GM12873 (cell line): ENCODE results near the gene PPP2R5B.
A peak's percentile ranks its signal among the peaks of the same experiment; 100 is the strongest.

Source experiments
- CTCF ChIP-seq: IDR thresholded peaks from 2 replicates; pipeline ENCODE4 v1.5.1; 2012; ENCODE audit warnings: low read depth, mild to moderate bottlenecking, moderate library complexity, low read length, control low read depth; ENCODE audit not compliant: insufficient read depth; ENCODE audit errors: missing control alignments

Gene PPP2R5B

GRCh38 chr11:64923944-64924909 is at the start of gene PPP2R5B:
Gene PPP2R5B, plus strand, starts transcription at chr11:64924689. Its CDS starts 1,046 bp downstream, at chr11:64925735.
- TF ChIP-seq CTCF, result no peak

GRCh38 chr11:64875369-64876228 is 48.9 kb upstream of the PPP2R5B start:
- peak; percentile 1 for TF ChIP-seq CTCF

- TF ChIP-seq CTCF, result no peak
Measured at GRCh38 chr11:64876229-64876750, 48.2 kb upstream of the PPP2R5B start.

- no peak for TF ChIP-seq CTCF
Measured at GRCh38 chr11:64876835-64877341, 47.6 kb upstream of the PPP2R5B start.

GRCh38 chr11:64877390-64878222 is 46.9 kb upstream of the PPP2R5B start:
- no peak for TF ChIP-seq CTCF

GRCh38 chr11:64878223-64878493 is 46.3 kb upstream of the PPP2R5B start:
- TF ChIP-seq CTCF, result no peak
